IMR-90 (cell line): Measurements from ENCODE around the gene TYW5. TPM values are rescaled to one million over a fixed set of nuclear protein-coding genes. Genes with fewer than 3 reads are reported as not detected.

Experiments
- ATAC-seq: fragments of 200-7000 bp; cut with Tn5 transposase; 2 replicates; pipeline ENCODE4 v1.9.1; 2020; ENCODE audit warnings: low read depth, mild to moderate bottlenecking, moderate library complexity
- BruUV-seq: library from RNA; stranded (reverse); fragments of 400-500 nt; replicated peaks from 2 replicates; lab custom pipeline; 2021; lab: Mats Ljungman, UMichigan
- CTCF ChIA-PET: fragments of 300-600 bp; formaldehyde crosslinking; extraction: SDS; loops from one replicate; lab custom pipeline; 2021; ENCODE audit warnings: antibody characterized with exemption; lab: Yijun Ruan, JAX
- POLR2A ChIA-PET: fragments of 300-600 bp; sonication (Branson Sonifier 250); formaldehyde crosslinking; loops from one replicate; lab custom pipeline; 2022; ENCODE audit warnings: antibody characterized with exemption; ENCODE audit not compliant: unreplicated experiment; lab: Charles Lee
- DNase-seq: peaks from one replicate; pipeline ENCODE4 v3.0.0; 2013
- H2AFZ ChIP-seq: replicated peaks from 2 replicates; pipeline ENCODE3; 2013; ENCODE audit warnings: low read length, mild to moderate bottlenecking; ENCODE audit not compliant: poor library complexity
- H2AK5ac ChIP-seq: 2 replicates; pipeline ENCODE4 v1.6.1; 2013; ENCODE audit warnings: low read depth, low read length, inconsistent platforms
- H2AK9ac ChIP-seq: replicated peaks from 2 replicates; pipeline ENCODE3; 2013; ENCODE audit warnings: mild to moderate bottlenecking, low read depth, low read length, moderate library complexity; ENCODE audit not compliant: poor library complexity
- H2BK120ac ChIP-seq: 2 replicates; pipeline ENCODE4 v1.6.1; 2013; ENCODE audit warnings: low read depth, low read length, inconsistent platforms
- H2BK15ac ChIP-seq: 3 replicates; pipeline ENCODE4 v1.6.1; 2013; ENCODE audit warnings: low read depth, low read length, inconsistent platforms
- H2BK20ac ChIP-seq: 2 replicates; pipeline ENCODE4 v1.6.1; 2013; ENCODE audit warnings: low read depth, mild to moderate bottlenecking, inconsistent platforms, low read length, moderate library complexity
- H2BK5ac ChIP-seq: 2 replicates; pipeline ENCODE4 v1.6.1; 2013; ENCODE audit warnings: mild to moderate bottlenecking, low read depth, low read length, inconsistent platforms; ENCODE audit not compliant: poor library complexity, severe bottlenecking
- H3K14ac ChIP-seq: replicated peaks from 2 replicates; pipeline ENCODE4 v1.6.1; 2013; ENCODE audit warnings: low read depth, low read length, inconsistent platforms
- H3K18ac ChIP-seq: 2 replicates; pipeline ENCODE4 v1.6.1; 2013; ENCODE audit warnings: low read depth, low read length, control low read depth
- H3K23ac ChIP-seq: 2 replicates; pipeline ENCODE4 v1.6.1; 2013; ENCODE audit warnings: low read depth, low read length, inconsistent platforms
- H3K27ac ChIP-seq: 2 replicates; pipeline ENCODE4 v1.5.1; 2013; ENCODE audit warnings: mild to moderate bottlenecking, control low read depth, low read length; ENCODE audit not compliant: insufficient read depth
- H3K27me3 ChIP-seq: 2 replicates; pipeline ENCODE4 v1.6.1; 2013; ENCODE audit warnings: low read length; ENCODE audit not compliant: control insufficient read depth, insufficient read depth
- H3K36me3 ChIP-seq: 2 replicates; pipeline ENCODE4 v1.6.1; 2013; ENCODE audit warnings: low read length, mixed read lengths; ENCODE audit not compliant: control insufficient read depth, insufficient read depth
- H3K4ac ChIP-seq: 2 replicates; pipeline ENCODE4 v1.6.1; 2013; ENCODE audit warnings: low read depth, low read length, inconsistent platforms
- H3K4me1 ChIP-seq: 2 replicates; pipeline ENCODE4 v1.6.1; 2013; ENCODE audit warnings: low read length, mixed read lengths; ENCODE audit not compliant: control insufficient read depth, insufficient read depth
- H3K4me2 ChIP-seq: 2 replicates; pipeline ENCODE4 v1.6.1; 2013; ENCODE audit warnings: low read depth, mild to moderate bottlenecking, control low read depth, low read length, moderate library complexity
- H3K4me3 ChIP-seq: 2 replicates; pipeline ENCODE4 v1.5.1; 2013; ENCODE audit warnings: low read depth, mild to moderate bottlenecking, control low read depth, low read length, moderate library complexity; ENCODE audit not compliant: insufficient read depth
- H3K56ac ChIP-seq: 2 replicates; pipeline ENCODE4 v1.6.1; 2013; ENCODE audit warnings: low read length, inconsistent platforms; ENCODE audit not compliant: insufficient read depth; ENCODE audit errors: extremely low read depth
- H3K79me1 ChIP-seq, 2 experiments: 2 replicates each; pipeline ENCODE4 v1.6.1; 2013; ENCODE audit warnings: low read length in 2 of 2, inconsistent platforms in 1 of 2, low read depth in 1 of 2
- H3K9ac ChIP-seq: 2 replicates; pipeline ENCODE4 v1.6.1; 2013; ENCODE audit warnings: low read depth, low read length, control low read depth
- H3K9me1 ChIP-seq: 2 replicates; pipeline ENCODE4 v1.6.1; 2013; ENCODE audit warnings: low read length, inconsistent platforms; ENCODE audit not compliant: insufficient read depth
- H3K9me3 ChIP-seq: 2 replicates; pipeline ENCODE4 v1.6.1; 2013; ENCODE audit warnings: low read length; ENCODE audit not compliant: control insufficient read depth, insufficient read depth
- H4K20me1 ChIP-seq: 2 replicates; pipeline ENCODE4 v1.6.1; 2013; ENCODE audit warnings: low read length, inconsistent platforms; ENCODE audit not compliant: insufficient read depth
- H4K5ac ChIP-seq: 2 replicates; pipeline ENCODE4 v1.6.1; 2013; ENCODE audit warnings: mild to moderate bottlenecking, low read depth, low read length, control low read depth
- H4K8ac ChIP-seq, 2 experiments: 2 replicates each; pipeline ENCODE4 v1.6.1; 2013; ENCODE audit warnings: low read depth in 2 of 2, low read length in 2 of 2, control low read depth in 1 of 2, inconsistent platforms in 1 of 2
- H4K91ac ChIP-seq: 2 replicates; pipeline ENCODE4 v1.6.1; 2013; ENCODE audit warnings: low read depth, low read length, inconsistent platforms; ENCODE audit not compliant: insufficient read depth
- BHLHE40 ChIP-seq: fragments of 150-350 bp; IDR thresholded peaks from 2 replicates; pipeline ENCODE4 v1.6.1; 2016; ENCODE audit warnings: mild to moderate bottlenecking, low read depth, low read length
- CEBPB ChIP-seq: IDR thresholded peaks from 2 replicates; pipeline ENCODE4 v1.6.1; 2012; ENCODE audit warnings: low read depth, low read length, improper control_type of control experiment
- CHD1 ChIP-seq: IDR thresholded peaks from 2 replicates; pipeline ENCODE4 v1.6.1; 2012; ENCODE audit warnings: low read depth, low read length, improper control_type of control experiment
- CTCF ChIP-seq: conservative IDR thresholded peaks from 2 replicates; pipeline ENCODE4 v1.5.1; 2012; ENCODE audit warnings: mild to moderate bottlenecking, low read depth, low read length, improper control_type of control experiment
- FOS ChIP-seq: fragments of 150-350 bp; IDR thresholded peaks from 2 replicates; pipeline ENCODE4 v1.6.1; 2016; ENCODE audit warnings: low read depth, low read length
- MAFK ChIP-seq: IDR thresholded peaks from 2 replicates; pipeline ENCODE4 v1.6.1; 2012; ENCODE audit warnings: low read depth, low read length, improper control_type of control experiment
- MAZ ChIP-seq: IDR thresholded peaks from 2 replicates; pipeline ENCODE4 v1.6.1; 2012; ENCODE audit warnings: low read depth, mild to moderate bottlenecking, low read length, improper control_type of control experiment, moderate library complexity, borderline replicate concordance
- MXI1 ChIP-seq: IDR thresholded peaks from 2 replicates; pipeline ENCODE4 v1.6.1; 2012; ENCODE audit warnings: low read depth, mild to moderate bottlenecking, low read length, moderate library complexity, borderline replicate concordance
- NFE2L2 ChIP-seq: fragments of 150-350 bp; IDR thresholded peaks from 2 replicates; pipeline ENCODE4 v1.6.1; 2016; ENCODE audit warnings: low read depth, mild to moderate bottlenecking, low read length
- POLR2A ChIP-seq: IDR thresholded peaks from 2 replicates; pipeline ENCODE4 v1.6.1; 2012; ENCODE audit warnings: mild to moderate bottlenecking, low read depth, low read length
- RAD21 ChIP-seq: IDR thresholded peaks from 2 replicates; pipeline ENCODE4 v1.6.1; 2012; ENCODE audit warnings: low read length, improper control_type of control experiment
- RCOR1 ChIP-seq: IDR thresholded peaks from 2 replicates; pipeline ENCODE4 v1.6.1; 2012; ENCODE audit warnings: mild to moderate bottlenecking, low read length, improper control_type of control experiment; ENCODE audit not compliant: insufficient replicate concordance
- WGBS, 2 experiments: methylation state at CpG; one replicate each; pipeline versions ENCODE4 v1.1.5 to v1.1.7; 2013; ENCODE audit warnings: missing lambda C conversion rate in 2 of 2; ENCODE audit not compliant: insufficient read length in 1 of 2; ENCODE audit errors: extremely low coverage in 2 of 2; 5-methylcytosine and 5-hydroxymethylcytosine counted together
- dilution Hi-C: fragments of 300-500 bp; cut with HindIII; formaldehyde crosslinking; loops from one replicate; pipeline ENCODE4 v1.14.3; 2018; ENCODE audit warnings: low sequenced_read_pairs; ENCODE audit not compliant: unreplicated experiment
- in situ Hi-C: fragments of 300-500 bp; cut with MboI; formaldehyde crosslinking; loops from 3 replicates; pipeline ENCODE4 v1.14.3; 2019; ENCODE audit warnings: low sequenced_read_pairs, inconsistent platforms, mixed read lengths
- intact Hi-C: fragments of 100-400 bp; cut with micrococcal nuclease; formaldehyde crosslinking; loops from 2 replicates; pipeline ENCODE4 v1.10.0; 2022
- polyA plus RNA-seq, 3 experiments: library from polyadenylated mRNA; depleted of rRNA; stranded (reverse); fragments of >200 nt; gene quantifications; 2 replicates each; pipeline ENCODE4 v1.2.3, GENCODE V29; 2012; ENCODE audit warnings: low replicate concordance in 1 of 3
- total RNA-seq: library from RNA; depleted of rRNA; stranded (reverse); fragments of >200 nt; gene quantifications from 2 replicates; pipeline ENCODE4 v1.2.3, GENCODE V29; 2012
- TF ChIP-seq, protein P1 (sequence below): fragments of 150-350 bp; IDR thresholded peaks from 2 replicates; pipeline ENCODE4 v1.6.1; 2017; ENCODE audit warnings: mild to moderate bottlenecking, antibody characterized with exemption, low read length, low read depth

TYW5 gene
- total and polyA plus RNA-seq, 2 of the 4 experiments (the other 2 are of a cell fraction): 3.8 to 4.0 TPM

DNA sequence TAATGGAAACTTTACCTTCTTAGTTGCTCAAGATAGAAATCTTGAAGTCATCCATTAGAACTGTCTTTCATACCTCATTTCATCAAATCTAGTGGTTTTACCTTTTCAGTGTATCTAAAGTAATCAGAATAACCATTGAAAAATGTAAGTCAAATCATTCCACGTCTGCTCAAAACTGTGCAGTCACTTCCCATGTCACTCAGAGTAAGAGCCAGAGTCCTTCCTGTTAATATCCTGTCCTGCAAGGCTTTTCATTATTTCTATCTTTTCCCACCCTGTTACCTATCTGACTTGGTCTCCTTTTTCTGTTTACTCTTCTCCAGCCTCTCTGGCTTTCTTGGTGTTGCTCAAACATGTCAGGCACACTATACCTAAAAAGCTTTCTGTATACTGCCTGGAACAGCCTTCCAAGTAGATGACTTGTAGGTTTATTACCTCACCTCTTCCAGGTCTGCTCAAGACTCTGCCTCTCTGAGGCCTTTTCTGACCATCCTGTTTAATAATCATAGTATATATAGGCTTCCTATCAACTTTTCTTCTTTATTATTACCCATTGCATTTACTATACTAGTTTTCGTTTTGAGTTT lies 40.8 kb downstream of the TYW5 start:
- Histone ChIP-seq H2AFZ (no peak overlapping the region), H3K27me3 (no peaks in the 10 kb centered on the region), H3K56ac (no peak overlapping the region), H4K91ac (no peak overlapping the region), H2BK20ac (no peak overlapping the region), H2BK120ac (no peak overlapping the region), H3K4me3 (no peak overlapping the region), H3K27ac (no peak overlapping the region), H4K8ac (no peak overlapping the region), H3K79me1 (peaks cover 11 to 35% of the 10 kb centered on the region in 2 experiments), H2AK5ac (no peak overlapping the region), H4K20me1 (peaks cover 19% of the 10 kb centered on the region; the same call in 1 of the 2 replicates), H2AK9ac (no peak overlapping the region), H3K4me1 (no peaks in the 10 kb centered on the region), H3K4me2 (no peak overlapping the region), H2BK15ac (no peak overlapping the region), H2BK5ac (no peak overlapping the region), H3K9me1 (no peaks in the 10 kb centered on the region), H3K18ac (no peak overlapping the region), H4K5ac (no peak overlapping the region), H3K9ac (no peak overlapping the region), H3K14ac (no peak overlapping the region), H3K36me3 (peaks cover 14% of the 10 kb centered on the region), H3K23ac (no peak overlapping the region), H3K9me3 (peaks cover 2% of the 10 kb centered on the region; the same call in 1 of the 2 replicates), H3K4ac (no peak overlapping the region)
- intact Hi-C loops: no loop called here
- WGBS, 2 experiments: no CpG with 5 or more reads among the region's 2 CpGs
- in situ Hi-C loops: no loop called here
- ATAC-seq: no peak
- DNase-seq: no peak
- ChIA-PET POLR2A (no interaction called here), CTCF (interaction anchor here (1.4 kb wide), 1 partner anchor 26 kb away, joined by 4 read pairs; no protein-coding TSS in a partner anchor)
- no TSS peak for BruUV-seq
- TF ChIP-seq NFE2L2 (no peak), RAD21 (no peak), CTCF (no peak), MAZ (no peak), MAFK (no peak), MXI1 (no peak), FOS (no peak), CHD1 (no peak), CEBPB (no peak), BHLHE40 (no peak), RCOR1 (no peak), POLR2A (no peak)
- TF ChIP-seq, protein P1, sequence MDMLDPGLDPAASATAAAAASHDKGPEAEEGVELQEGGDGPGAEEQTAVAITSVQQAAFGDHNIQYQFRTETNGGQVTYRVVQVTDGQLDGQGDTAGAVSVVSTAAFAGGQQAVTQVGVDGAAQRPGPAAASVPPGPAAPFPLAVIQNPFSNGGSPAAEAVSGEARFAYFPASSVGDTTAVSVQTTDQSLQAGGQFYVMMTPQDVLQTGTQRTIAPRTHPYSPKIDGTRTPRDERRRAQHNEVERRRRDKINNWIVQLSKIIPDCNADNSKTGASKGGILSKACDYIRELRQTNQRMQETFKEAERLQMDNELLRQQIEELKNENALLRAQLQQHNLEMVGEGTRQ: no peak
- dilution Hi-C loops: no loop called here
